NCI-H446 treated with DMSO at 0.1 percent for 48 hours (cell line): Measurements from ENCODE around the gene KLRC4.
"Not testable (repeated sequence)": the region's sequence is repeated elsewhere in the genome, so short reads cannot be mapped to it uniquely, and the experiment has no call there.

Experiments
- DNase-seq: peaks from one replicate; lab custom pipeline; 2025; lab: John Stamatoyannopoulos, UW

The KLRC4 gene, protein sequence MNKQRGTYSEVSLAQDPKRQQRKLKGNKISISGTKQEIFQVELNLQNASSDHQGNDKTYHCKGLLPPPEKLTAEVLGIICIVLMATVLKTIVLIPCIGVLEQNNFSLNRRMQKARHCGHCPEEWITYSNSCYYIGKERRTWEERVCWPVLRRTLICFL

DNA sequence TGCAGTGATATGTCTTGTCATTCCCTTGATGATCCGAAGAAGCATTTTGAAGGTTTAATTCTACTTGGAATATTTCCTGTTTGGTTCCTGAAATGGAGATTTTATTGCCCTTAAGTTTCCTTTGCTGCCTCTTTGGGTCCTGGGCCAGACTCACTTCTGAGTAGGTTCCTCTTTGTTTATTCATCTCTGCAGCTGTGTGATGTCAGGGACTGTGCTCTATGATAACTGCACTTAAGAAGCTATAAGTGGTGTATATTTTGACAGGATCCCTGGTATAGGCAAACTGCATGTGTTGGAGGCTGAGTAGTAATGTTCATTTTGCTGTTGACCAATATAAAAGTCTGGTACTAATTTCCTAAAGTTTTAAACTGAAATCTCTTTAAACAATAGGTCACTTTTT lies at the start of gene KLRC4:
TSS of gene KLRC4 (minus strand) at position 366 of the 400 bp plus-strand sequence. CDS start at position 184, 182 bp downstream.
- no peak for DNase-seq

DNA sequence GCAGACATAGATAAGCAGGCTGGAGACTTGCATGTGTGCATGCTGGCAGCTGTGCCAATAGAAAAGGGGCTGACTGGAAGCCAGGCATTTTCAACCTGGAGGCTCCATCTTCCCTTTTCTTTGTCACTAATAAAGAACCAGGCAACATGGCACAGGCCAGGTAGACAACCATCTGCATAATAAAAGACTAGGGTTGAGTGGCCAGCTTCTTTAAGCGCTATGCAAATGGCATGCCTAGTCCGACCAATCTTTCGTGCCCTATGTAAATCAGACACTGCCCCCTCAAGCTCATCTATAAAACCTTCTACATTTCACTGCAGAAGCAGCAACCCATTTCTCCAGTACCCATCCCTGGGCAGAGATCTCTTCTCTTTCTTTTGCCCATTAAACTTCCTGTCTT lies 48.2 kb upstream of the KLRC4 start:
- DNase-seq, result no peak

DNA sequence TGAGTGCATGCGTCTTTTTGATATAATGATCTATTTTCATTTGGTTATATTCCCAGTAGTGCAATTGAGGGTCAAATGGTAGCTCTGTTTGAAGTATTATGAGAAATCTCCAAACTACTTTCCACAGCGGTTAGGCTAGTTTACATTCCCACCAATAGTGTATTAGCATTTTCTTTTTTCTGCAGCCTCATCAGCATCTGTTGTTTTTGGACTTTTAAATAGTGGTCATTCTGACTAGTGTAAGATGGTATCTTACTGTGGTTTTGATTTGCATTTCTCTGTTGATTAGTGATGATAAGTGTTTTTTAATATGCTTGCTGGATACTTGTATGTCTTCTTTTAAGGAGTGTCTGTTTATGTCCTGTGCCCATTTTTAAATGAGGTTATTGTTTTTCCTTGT lies 47.3 kb upstream of the KLRC4 start:
- no peak for DNase-seq

DNA sequence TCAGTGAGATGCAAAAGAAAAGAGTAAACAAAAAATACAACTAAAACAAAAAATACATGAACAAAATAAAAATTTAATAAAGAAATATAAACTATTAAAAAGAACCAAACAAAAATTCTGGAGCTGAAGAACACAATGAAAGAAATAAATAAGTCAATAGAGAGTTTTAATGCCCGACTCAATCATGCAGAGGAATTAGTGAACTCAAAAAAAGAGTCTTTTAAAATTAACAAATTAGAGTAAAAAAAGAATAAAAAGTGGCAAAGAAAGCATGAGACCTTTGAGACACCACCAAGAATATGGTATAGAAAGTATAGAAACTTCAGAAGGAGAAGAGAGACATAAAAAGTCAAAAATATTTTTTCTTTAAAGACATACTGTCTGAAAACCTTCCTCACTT lies 46.2 kb upstream of the KLRC4 start:
- DNase-seq, result no peak

DNA sequence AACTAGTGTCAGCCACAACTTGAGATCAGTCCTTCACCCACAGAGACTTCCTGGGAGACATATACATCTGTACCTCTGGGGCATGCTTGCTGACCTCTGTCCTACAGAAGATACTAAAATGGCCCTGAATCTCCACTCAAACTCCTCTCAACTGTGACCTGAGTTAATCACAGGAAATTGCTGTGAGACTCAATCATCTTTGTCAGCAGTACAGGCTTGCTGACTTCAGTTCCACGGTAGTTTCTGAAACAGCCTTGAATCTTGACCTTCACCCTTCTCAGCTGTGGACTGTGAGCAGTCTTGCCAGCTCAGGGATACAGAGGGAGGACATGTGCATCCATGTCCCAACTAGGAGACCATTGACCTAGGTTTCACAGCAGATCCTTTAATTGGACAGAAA lies 45.0 kb upstream of the KLRC4 start:
- DNase-seq, result no peak

DNA sequence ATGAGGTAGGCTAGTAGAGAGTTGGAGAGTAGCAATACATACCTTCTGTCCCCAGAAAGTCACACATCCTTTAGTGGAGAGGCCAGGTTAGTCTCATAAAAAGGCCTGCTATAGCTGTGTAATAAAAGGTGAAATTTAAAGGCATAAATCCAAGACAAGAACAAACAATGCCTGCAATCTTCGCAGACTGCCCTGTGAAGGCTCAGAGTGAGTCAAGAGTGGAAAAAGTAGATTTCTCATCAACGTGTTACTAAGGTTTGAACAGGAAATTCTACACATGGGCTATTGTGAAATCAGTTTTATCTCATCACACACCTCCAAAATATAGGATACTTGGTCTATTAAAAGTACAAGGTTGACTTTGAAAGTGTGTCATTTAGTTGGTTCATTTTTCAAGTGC lies 43.6 kb upstream of the KLRC4 start, which contains the start of gene KLRC1:
TSS of gene KLRC1 (minus strand) at position 222 of the 400 bp plus-strand sequence. CDS start 2,221 bp downstream, outside the sequence.
- no peak for DNase-seq

DNA sequence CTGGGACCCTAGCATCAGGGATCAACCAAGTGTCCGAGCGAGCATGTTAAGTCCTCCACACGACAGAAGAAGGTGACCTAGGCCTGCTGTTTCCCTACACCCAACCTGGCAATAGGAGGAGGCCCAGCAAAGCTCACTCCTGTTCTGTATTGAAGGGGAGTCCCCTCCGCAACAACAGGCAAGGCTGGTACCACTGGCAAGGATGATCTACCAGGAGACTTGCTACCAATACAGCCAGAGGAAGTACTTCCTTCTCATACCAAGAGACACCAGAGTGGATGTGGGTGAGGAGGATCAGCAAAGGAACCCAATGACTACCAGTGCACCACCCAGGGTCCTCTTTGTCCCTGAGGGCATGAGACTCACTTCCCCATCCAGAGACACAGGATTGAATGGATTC lies 38.7 kb upstream of the KLRC4 start:
- no peak for DNase-seq

DNA sequence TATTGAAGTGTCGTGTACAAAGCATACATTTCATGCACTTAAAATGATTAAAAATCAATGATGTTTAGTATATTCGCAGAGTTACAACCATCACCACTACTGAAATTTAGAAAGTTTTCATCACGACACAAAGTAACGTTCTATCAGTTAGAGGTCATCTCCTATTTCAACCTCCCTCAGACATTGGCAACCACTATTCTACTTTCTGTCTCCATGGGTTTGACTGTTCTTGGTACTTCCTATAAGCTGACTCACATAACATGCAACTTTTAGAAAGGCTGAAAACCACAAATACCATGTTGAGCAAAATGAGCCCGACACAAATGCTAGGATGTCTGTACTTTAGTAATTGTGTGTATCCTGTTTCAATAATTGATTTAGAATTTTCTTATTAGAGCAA lies 36.5 kb upstream of the KLRC4 start:
- not testable (repeated sequence) for DNase-seq

DNA sequence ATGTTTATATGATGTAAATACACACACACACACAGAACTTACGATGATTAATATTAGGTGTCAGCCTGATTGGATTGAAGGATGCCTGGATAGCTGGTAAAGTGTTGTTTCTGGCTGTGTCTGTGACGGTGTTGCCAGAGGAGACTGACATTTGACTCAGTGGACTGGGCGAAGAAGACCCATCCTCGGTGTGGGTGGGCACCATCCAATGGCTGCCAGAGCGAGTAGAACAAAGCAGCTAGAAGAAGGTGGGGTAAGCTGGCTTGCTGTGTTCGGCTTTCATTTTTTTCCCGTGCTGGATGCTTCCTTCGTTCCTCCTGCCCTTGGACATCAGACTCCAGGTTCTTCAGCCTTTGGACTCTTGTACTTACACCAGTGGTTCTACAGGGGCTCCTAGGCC lies 31.6 kb upstream of the KLRC4 start:
- DNase-seq, result not testable (repeated sequence)

DNA sequence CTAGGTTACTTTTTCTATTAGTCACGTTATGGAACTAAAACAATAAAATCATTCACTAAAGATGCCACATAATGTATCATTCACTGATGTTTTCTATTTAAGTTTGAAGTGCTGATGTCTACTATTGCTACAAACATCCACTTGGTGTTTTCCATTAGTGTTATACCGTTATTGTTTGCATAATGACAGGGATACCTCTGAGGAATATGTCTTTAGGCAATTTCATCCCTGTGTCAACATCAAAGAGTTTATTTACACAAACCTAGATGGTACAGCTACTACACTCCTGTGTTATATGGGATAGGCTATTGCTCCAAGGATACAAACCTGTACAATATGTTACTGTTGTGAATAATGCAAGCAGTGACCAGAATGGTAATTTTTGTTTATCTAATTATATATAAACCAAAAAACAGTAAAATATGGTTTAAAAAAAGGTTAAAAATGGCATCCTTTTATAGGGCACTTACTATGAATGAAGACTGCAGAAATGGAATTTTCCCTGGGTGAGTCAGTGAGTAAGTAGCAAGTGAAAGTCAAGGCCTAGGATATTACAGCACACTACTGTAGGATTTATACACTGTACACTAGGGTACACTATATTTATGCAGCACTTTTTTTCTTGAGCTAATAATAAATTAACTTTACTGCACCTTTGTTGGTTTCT lies 30.2 kb upstream of the KLRC4 start:
- DNase-seq, result not testable (repeated sequence)

DNA sequence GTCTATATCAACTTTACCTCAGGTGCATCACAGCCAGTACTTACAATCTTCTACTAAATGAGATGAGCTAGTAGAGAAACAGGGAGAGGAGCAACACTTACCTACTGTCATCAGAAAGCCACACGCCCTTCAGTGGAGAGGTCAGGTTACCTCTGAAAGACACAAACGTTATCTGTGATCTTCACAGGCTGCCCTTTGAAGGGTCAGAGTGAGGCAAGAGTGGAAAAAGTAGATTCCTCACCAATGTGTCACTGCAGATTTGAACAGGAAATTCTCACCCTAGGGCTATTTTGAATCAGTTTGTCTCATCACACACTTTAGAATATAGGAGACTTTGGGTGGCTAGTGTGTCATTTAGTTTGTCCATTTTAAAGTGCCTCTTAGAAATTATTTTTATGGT lies 28.0 kb upstream of the KLRC4 start:
- DNase-seq, result not testable (repeated sequence)

DNA sequence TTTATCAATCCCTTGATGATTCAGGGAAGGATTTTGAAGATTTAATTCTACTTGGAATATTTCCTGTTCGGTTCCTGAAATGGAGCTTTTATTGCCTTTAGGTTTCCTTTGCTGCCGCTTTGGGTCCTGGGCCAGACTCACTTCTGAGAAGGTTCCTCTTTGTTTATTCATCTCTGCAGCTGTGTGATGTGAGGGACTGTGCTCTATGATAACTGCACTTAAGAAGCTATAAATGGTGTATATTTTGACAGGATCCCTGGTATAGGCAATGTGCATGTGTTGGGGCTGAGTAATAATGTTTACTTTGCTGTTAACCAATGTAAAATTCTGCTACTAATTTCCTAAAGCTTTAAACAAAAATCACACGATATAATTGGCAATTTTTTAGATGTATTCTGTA lies 26.3 kb upstream of the KLRC4 start, which contains the start of gene KLRC2:
TSS of gene KLRC2 (minus strand) at position 195 of the 400 bp plus-strand sequence. CDS start at position 171, 24 bp downstream.
- DNase-seq, result not testable (repeated sequence)

DNA sequence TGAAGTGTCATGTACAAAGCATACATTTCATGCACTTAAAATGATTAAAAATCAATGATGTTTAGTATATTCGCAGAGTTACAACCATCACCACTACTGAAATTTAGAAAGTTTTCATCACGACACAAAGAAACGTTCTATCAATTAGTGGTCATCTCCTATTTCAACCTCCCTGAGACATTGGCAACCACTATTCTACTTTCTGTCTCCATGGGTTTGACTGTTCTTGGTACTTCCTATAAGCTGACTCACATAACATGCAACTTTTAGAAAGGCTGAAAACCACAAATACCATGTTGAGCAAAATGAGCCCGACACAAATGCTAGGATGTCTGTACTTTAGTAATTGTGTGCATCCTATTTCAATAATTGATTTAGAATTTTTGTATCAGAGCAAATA lies 21.1 kb upstream of the KLRC4 start:
- DNase-seq, result not testable (repeated sequence)

DNA sequence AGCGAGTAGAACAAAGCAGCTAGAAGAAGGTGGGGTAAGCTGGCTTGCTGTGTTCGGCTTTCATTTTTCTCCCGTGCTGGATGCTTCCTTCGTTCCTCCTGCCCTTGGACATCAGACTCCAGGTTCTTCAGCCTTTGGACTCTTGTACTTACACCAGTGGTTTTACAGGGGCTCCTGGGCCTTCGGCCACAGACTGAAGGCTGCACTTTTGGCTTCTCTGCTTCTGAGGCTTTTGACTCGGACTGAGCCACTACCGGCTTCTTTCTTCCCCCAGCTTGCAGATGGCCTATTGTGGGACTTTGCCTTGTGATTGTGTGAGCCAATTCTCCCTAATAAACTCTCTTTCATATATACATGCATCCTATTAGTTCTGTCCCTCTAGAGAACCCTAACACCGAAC lies 16.4 kb upstream of the KLRC4 start:
- DNase-seq, result not testable (repeated sequence)

DNA sequence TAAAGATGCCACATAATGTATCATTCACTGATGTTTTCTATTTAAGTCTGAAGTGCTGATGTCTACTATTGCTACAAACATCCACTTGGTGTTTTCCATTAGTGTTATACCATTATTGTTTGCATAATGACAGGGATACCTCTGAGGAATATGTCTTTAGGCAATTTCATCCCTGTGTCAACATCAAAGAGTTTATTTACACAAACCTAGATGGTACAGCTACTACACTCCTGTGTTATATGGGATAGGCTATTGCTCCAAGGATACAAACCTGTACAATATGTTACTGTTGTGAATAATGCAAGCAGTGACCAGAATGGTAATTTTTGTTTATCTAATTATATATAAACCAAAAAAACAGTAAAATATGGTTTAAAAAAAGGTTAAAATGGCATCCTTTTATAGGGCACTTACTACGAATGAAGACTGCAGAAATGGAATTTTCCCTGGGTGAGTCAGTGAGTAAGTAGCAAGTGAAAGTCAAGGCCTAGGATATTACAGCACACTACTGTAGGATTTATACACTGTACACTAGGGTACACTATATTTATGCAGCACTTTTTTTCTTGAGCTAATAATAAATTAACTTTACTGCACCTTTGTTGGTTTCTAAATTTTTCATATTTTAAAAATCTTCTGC lies 14.8 kb upstream of the KLRC4 start:
- DNase-seq, result not testable (repeated sequence)

DNA sequence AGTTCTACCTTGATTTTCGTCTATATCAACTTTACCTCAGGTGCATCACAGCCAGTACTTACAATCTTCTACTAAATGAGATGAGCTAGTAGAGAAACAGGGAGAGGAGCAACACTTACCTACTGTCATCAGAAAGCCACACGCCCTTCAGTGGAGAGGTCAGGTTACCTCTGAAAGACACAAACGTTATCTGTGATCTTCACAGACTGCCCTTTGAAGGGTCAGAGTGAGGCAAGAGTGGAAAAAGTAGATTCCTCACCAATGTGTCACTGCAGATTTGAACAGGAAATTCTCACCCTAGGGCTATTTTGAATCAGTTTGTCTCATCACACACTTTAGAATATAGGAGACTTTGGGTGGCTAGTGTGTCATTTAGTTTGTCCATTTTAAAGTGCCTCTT lies 12.6 kb upstream of the KLRC4 start:
- not testable (repeated sequence) for DNase-seq

DNA sequence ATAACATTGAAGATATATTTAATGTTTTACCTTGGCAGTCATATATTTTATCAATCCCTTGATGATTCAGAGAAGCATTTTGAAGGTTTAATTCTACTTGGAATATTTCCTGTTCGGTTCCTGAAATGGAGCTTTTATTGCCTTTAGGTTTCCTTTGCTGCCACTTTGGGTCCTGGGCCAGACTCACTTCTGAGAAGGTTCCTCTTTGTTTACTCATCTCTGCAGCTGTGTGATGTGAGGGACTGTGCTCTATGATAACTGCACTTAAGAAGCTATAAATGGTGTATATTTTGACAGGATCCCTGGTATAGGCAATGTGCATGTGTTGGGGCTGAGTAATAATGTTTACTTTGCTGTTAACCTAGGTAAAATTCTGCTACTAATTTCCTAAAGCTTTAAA lies 10.8 kb upstream of the KLRC4 start, which contains the start of gene KLRC3:
TSS of gene KLRC3 (minus strand) at position 262 of the 400 bp plus-strand sequence. CDS start at position 217, 45 bp downstream.
- DNase-seq, result not testable (repeated sequence)

DNA sequence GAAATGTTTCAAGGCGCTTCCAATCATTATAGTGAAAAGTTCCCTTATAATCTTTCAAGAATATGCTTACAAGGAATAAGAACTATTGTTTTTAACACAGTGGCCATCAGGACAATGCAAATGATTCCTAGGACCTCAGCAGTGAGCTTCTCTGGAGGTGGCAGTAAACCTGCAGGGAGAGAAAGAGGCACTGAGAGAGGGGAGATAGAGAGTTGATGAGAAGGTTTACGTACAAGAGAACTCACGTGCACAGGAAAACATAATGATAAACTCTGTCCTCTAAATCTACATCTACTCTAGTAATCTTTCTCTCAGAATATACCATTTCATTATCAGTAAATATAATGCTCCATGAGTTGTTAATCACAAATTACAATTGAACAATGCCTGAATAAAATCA lies 715 bp downstream of the KLRC4 start:
- no peak for DNase-seq

DNA sequence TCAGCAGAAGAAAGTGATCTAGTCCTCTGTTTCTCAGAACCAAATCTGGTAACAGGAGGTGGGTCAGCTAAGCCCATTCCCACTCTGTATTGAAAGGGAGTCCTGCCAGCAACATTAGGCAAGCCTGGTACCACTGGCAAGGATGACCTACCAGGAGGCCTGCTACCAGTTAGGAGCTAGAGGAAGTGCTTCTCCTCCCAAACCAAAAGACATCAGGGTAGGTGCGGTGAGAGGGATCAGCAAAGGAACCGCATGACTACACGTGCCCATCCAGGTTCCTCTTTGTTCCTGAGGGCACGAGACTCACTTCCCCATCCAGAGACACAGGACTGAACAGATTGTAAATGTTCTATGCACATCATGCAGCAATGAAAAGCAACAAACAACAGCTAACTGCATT lies 2.8 kb downstream of the KLRC4 start:
- DNase-seq, result no peak

DNA sequence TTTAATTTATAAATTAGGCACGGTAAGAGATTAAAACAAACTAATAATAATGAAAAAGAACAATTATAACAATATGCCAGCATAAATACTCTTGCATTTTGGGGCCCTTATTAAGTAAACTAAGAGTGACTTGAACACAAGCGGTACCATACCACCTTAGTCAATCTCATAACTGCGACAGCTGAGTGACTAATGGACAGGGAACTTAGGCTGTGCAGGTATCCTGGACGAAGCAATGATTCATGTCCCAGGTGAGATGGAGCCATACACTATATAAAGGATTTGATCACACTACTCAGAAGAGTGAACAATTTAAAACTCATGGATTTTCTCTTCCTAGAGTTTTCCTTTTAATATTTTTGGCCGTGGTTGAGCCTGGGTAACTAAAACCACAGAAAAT lies 4.3 kb downstream of the KLRC4 start:
- DNase-seq, result no peak

DNA sequence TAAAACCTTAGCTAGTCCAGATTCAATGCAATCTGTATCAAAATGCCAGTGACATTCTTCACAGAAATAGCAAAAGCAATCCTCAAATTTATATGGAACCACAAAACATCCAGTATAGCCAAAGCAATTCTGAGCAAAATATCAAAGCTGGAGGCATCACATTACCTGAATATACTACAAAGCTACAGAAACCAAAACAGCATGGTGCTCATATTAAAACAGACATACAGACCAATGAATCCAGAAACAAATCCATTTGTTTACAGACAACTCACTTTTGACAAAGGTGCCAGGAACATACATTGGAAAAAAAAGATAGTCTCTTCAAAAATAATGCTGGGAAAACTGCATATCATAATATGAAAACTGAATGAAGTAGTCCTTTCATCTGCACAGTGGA lies 4.8 kb downstream of the KLRC4 start:
- DNase-seq, result no peak

DNA sequence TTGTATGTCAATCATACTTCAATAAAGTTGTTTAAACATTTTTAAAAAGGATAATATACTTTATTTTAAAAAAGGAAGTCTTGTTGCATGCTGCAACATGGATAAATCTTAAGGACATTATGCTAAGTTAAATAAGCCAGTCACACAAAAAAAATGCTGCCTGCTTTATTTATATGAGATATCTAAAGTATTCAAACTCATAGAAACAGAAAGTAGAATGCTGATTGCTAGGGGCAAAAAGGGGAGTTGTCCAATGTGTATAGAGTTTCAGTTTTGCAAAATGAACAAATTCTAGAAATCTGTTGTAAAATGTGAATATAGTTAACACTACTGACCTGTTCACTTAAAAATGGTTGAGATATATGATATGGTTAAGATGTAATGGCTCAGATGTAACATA lies 8.7 kb downstream of the KLRC4 start:
- no peak for DNase-seq

DNA sequence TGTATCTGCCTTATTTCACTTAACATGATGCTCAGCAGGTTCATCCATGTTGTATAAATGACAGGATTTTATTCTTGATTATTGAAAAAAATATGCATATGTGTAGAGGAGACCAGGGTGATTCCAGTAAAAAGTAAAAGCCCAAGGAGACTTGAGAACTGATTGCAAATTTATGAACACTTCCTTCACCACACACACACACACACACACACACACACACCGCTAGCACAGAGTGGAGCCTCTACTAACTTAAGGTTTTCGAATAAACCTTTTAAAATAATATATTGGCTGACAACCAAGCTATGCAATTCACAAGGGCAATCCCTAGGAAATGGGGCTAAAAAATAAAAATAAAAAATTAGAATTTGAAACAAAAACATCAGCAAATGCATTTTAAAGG lies 11.4 kb downstream of the KLRC4 start:
- no peak for DNase-seq
